GM18526 (cell line): ENCODE data around the gene RNF126.

Experiments
- POLR2A ChIP-seq: IDR thresholded peaks from 3 replicates; pipeline ENCODE4 v1.6.1; 2011; ENCODE audit not compliant: insufficient read length; ENCODE audit errors: extremely low read depth

Gene RNF126

DNA sequence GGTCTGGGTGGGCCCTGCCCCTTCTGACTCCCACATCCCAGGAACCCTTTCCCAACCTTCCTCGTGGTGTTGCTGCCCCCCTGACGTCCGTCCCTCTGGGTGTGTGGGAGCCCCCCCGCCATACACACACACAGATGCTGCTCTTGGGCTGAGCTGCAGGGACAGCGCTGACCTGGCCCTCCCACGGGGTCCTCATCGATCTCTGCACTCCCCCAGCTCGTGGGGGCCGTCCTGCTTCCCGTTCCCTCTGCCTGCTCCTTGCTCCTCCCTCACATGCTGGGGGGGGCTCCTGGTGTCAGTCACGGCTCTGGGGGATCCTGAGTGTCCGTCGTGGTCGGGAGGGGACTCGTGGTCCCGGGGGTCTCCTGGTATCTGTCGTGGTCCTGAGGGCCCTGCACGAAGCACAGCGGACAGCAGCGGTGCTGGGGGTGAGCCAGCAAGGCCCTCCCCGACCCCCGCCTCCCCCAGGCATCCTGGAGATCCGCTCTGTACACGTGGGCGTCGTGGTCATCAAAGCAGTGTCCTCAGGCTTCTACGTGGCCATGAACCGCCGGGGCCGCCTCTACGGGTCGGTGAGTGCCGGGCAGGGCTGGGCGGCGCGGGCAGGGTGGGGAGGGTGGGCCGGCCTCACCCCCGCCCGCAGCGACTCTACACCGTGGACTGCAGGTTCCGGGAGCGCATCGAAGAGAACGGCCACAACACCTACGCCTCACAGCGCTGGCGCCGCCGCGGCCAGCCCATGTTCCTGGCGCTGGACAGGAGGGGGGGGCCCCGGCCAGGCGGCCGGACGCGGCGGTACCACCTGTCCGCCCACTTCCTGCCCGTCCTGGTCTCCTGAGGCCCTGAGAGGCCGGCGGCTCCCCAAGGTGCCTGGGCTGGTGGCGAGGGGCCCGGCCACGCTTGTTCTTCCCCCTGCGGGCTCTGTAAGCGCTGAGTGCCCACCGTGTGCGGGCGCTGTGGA is 20.0 kb downstream of the RNF126 start:
- TF ChIP-seq POLR2A, result no peak

DNA sequence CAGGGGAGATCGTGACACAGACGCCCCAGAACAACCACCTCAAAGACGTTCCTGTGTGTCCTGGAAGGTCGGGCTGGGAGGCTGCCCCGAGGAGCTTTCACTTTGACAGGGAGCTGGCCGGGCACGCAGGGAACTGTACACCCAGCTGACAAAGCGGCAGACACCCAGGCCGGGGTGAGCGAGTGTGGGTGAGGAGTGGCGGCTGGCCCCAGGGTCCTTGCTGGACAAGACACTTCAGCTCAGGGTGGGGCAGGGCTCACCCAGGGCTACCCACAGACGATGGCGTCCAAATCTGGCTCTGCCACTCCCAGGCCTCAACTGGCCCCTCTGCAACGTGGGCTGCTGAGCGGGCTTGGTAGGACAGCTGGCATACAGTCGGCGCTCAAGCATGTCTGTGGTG is 21.3 kb downstream of the RNF126 start:
- no peak for TF ChIP-seq POLR2A

DNA sequence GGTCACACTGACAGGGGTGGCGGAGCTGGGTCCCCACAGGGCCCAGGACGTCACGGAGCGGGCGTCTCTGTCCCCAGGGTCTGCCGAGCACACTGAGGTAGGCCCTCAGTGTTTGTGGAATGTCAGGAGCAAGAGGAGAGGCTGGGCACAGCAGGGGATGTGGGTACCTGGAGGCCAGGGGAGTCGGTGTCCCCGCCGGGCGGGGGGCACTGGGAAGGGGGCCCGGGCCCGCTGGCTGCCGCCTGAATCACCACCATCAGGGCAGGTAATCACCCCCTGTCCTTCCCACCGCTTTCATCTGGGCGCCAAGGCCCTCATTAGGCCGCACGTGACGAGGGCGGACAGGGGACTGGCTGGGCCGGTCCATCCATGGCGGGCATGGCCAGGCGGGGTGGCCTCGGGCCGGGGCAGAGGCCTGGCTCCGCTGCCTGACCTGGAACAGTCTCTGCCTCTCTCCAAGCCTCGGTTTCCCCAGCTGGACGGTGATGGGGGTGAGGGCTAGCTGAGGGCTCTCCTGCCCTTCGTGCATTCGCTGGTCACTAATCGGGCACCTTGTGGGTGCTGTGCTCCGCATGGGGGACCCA is 22.3 kb downstream of the RNF126 start:
- TF ChIP-seq POLR2A, result no peak

DNA sequence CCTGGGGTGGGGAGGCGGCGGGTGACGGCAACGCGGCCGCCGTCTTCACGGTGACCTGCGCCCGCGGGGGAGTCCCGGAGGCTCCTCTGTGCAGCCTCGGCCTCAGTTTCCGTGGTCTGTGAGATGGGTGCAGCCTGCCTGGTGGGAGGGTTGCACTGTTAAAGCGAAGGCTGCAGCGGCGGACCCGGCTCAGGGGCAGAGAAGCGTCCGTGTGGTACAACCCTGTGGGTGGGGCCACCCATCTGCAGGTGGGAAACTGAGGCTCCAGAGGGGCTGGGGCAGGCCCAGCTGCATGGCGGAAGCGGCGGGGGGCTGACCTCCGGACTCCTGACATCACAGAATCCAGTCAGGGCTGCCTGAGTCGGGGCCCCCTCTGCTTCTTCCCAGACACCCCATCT is 22.9 kb downstream of the RNF126 start:
- no peak for TF ChIP-seq POLR2A

DNA sequence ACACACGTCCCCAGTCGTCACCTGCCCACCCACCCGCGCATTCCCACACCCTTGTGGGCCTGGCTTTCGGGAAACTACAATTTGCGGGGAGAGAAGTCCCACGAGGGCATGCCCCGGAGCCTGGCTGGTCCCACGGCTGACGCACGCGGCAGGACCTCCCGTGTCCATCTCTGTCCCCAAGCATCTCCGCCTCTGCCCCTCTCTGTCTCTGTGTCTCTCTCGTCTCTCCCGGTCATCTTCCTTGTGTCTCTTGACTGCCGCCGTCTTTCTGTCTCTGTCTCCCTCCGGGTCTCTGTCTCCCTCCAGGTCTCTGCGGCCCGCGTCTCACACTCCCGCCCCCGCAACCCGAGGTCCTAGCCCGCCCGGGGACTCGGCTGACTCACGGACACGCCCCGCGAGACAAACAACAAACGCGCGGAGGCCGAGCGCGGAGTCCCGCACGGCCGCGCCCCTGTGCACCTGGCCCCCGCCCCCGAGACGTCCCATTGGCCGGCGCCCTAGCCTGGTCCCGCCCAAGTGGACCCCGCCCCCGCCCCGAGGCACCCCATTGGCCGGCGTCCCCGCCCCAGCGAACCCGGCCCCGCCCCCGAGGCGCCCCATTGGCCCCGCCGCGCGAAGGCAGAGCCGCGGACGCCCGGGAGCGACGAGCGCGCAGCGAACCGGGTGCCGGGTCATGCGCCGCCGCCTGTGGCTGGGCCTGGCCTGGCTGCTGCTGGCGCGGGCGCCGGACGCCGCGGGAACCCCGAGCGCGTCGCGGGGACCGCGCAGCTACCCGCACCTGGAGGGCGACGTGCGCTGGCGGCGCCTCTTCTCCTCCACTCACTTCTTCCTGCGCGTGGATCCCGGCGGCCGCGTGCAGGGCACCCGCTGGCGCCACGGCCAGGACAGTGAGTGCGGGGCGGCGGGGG is 23.5 kb downstream of the RNF126 start, which contains the start of gene FGF22:
FGF22 (plus strand) TSS at position 627 of the 908 bp plus-strand sequence; CDS start at position 674, 47 bp downstream.
- no peak for TF ChIP-seq POLR2A

DNA sequence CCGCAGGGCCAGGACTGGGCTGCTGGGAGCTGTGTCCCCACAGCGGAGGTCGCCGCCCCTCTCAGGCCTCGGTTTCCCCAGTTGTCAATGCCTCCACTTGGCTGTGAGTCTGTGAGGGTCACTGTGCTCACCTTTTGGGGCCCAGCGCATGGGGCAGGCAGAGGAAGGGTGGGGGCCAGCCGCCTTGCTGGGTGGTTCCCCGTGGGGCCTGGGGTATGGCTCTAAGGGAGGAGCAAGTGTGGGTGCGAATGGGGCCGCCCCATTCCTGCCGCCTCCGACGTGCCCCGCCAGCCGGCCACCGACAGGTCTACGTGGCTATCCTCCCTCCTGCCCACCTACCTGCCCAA is 24.1 kb downstream of the RNF126 start:
- TF ChIP-seq POLR2A, result no peak

DNA sequence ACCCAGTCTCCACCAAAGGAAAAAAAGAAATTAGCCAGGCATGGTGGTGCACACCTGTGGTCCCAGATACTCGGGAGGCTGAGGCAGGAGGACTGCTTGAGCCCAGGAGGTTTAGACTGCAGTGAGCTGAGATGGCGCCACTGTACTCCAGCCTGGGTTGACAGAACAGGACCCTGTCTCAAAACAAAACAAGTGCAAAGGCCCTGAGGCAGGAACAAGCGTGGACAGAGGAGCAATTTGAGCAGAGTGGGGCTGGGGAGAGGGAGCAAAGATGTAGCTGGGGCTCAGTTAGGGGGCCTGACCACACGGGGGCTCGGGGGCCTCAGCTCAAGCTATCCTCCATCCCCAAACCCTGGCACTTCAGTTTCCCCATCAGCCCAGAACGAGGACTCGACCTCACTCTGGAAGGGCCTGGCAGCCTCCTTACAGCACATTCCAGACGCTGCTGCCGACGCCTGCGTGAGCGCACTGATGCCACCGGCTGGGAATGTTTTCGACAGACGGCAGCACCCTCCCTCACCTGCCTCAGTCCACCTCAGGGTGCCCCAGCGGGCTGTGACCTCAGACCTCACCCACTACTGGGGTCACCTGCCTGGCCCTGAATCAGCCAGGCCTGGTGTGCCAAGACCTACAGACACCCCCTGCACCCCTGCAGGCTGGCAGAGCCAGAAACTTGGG is 27.9 kb downstream of the RNF126 start:
- no peak for TF ChIP-seq POLR2A

DNA sequence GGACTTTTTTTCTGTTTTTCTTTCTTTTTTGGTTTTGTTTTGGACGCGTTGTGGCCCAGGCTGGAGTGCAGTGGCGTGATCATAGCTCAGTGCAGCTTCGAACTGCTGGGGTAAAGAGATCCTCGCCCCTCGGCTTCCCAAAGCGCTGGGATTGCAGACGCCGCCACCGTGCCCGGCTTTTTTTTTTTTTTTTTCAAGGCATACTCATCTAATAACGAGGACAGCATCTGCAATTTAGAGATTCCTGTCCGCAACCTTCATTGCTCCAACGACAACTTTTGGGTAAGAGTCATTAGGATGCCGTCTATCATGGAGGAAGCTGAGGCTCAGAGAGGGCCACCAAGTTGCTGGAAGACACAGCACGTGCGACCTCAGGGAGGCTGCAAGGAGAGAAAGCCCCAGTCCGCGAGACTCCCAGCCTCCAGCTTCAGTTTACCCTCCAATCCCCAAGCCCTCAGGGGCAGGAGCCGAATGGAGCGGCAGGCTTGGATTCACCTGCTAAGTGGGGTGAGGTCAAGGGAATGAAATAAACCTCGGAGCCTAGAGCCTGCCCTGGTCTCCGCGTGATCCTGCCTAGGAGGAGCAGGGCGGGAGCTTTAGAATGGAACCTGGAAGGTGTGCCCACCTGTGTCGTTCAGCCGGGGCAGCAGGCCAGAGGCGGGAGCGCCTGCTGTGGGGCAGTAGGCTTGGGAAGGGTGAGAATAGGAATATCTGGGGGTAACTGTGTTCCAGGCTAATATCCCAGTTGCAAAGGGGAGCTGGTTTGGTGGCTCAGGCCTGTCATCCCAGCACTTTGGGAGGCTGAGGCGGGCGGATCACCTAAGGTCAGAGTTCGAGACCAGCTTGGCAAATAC is 29.0 kb downstream of the RNF126 start:
- no peak for TF ChIP-seq POLR2A

DNA sequence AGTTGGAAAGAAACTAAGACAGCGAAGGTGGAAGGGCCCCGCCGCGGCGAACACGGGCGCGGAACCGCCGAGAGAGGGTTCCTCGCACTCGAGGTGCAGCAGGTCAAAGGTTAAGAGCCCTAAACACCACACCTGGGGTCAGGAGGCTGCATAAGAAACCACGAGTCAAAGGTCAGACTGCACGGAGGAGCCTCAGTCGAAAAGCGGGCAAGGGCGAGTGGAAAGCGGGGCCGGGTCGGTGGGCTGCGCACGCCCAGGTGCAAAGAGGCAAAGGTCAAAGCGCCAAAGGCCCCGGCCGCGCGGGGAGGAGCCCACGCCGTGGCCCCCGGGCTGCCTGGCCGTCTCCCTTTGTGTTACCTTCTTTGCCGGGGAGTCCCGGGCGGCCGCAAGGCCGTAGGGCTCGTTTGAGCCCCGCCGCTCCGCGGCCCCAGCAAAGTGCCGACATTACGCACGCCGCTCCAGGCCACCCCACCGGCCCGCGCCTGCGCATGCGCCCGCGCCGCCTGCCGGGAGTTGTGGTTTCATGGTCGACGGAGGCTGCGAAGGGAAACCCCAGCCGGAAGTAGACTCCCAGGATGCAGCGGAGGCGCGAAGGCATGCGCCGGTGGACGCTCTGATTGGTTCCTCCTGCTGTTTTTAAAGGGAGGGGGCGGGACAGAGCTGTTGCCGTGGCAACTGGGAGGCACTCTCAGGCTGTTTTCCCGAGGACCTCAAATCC is 29.8 kb downstream of the RNF126 start, which contains the start of gene POLRMT:
POLRMT (minus strand) TSS at position 470 of the 718 bp plus-strand sequence; CDS start at position 445, 25 bp downstream.
- TF ChIP-seq POLR2A, result peak; percentile 53

DNA sequence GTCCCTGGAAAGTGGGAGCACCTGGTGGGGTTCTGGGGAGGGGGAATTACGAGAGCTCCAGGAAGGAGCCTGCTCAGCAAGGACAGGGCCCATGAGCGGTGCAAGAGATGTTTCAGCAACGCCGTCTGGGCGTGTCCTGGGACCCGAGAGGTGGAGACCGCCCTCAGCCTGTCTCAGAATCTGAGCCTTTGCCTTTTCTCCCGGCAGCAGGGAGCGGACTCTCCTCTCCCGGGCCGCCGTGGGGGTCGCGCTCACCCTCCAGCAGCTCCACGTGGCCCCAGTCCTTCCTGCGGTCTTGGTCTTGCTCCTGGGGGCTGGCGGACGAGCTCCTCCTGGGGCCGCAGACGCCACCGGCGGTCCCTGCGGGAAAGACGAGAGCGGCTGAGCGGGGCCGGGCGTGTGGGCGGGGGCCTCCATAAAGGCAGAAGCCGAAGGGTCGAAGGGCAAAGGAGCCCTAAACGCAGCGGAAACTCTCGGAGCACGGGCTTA is 30.4 kb downstream of the RNF126 start:
- TF ChIP-seq POLR2A, result no peak

DNA sequence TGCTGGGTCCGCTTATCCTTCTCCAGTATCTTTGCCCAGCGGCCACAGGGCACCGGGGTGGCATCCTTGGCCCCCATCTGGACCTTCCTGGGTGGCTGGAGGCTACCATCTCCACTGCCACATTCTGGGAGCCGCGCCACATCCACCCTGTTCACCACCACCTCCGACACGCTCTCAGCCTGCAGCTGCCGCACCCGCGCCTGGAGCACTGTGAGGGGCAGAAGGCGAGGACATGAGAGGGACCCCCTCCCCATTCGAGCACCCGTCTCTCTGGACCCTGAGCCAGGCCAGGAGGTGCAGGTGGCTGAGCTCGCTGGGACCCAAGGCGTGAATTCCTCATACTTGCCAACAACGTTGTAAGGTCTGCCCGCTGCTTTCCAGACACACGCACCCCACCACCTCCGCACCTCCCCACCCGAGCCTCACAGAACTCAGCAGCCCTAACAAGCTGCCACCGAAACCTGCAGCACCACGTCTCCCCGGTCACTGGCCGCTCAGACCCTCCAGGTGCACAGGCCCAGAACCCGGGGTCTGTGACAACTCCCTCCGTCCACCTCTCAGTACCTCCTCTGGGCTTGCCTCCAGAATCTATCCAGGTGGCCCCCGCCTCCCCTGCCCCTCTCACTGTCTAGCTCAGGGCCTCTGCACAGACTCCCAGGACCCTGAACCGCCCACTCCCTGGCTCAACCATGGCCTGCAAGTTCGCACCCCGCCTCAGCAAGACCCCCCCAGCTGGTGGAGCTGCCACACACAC is 32.9 kb downstream of the RNF126 start:
- no peak for TF ChIP-seq POLR2A

DNA sequence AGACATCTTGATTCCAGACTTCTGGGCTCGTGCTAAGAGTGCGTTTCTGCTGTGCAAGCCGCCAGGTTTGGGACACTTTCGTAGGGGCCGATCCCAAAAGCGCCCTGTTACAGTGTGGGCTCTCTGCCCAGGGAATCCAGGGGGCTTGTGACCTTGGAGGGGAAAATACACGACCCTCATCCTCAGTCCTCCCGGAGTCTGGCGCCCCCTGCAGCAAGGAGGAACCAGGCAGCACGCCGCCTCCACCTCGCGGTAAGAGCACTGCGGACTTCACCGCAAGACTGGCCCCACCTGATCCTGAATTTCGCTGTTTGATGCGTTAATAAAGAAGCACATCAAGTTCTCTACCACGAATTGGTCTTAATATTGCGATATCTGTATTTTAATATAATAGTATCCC is 34.8 kb downstream of the RNF126 start:
- no peak for TF ChIP-seq POLR2A

DNA sequence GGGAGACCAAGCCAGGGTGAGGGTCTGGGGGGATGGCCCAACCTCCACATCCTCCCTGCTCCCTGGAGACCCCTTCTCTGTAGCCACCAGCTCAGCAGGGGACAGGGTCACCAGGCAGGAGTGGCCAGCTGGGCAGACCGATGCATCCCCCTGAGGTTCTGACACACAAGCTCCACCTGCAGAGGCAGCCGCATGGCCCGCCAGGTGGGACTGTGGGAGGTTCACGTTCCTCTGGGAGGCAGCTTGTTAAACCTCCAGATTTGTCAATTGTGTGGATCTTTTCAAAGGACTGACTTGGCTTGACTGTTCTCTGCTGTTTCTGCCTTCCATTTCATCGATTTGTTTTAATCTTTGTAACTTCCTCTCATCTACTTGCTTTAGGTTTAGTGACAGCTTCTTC is 37.8 kb downstream of the RNF126 start:
- TF ChIP-seq POLR2A, result no peak
